DOHH2 (cell line): ENCODE data around the gene PTGFRN.

ENCODE experiments used
- H3F3A ChIP-seq: fragments of 200-600 bp; sonication (generic), shearing (Covaris generic); 2 replicates; pipeline ENCODE4 v1.6.0; 2016; ENCODE audit warnings: antibody characterized with exemption, mild to moderate bottlenecking; ENCODE audit not compliant: control insufficient read depth, insufficient read depth
- H3K27ac ChIP-seq: fragments of 200-600 bp; sonication (generic); 2 replicates; pipeline ENCODE4 v1.5.1; 2014; ENCODE audit warnings: low read depth, mild to moderate bottlenecking, low read length, moderate library complexity
- H3K27me3 ChIP-seq: fragments of 200-600 bp; sonication (generic); 2 replicates; pipeline ENCODE4 v1.6.1; 2014; ENCODE audit warnings: mild to moderate bottlenecking, low read length, mixed read lengths; ENCODE audit not compliant: control insufficient read depth
- H3K36me3 ChIP-seq: fragments of 200-600 bp; sonication (generic); 2 replicates; pipeline ENCODE4 v1.6.1; 2014; ENCODE audit warnings: mild to moderate bottlenecking, low read length, moderate library complexity, mixed read lengths; ENCODE audit not compliant: control insufficient read depth
- H3K4me1 ChIP-seq: fragments of 200-600 bp; sonication (generic); 2 replicates; pipeline ENCODE4 v1.6.1; 2014; ENCODE audit warnings: mild to moderate bottlenecking, low read length, mixed read lengths; ENCODE audit not compliant: control insufficient read depth
- H3K4me2 ChIP-seq: fragments of 200-600 bp; sonication (generic); 2 replicates; pipeline ENCODE4 v1.6.0; 2014; ENCODE audit warnings: mild to moderate bottlenecking, low read length, moderate library complexity
- H3K4me3 ChIP-seq: fragments of 200-600 bp; sonication (generic); 2 replicates; pipeline ENCODE4 v1.5.1; 2014; ENCODE audit warnings: mild to moderate bottlenecking, low read length, mixed read lengths
- H3K79me2 ChIP-seq: fragments of 200-600 bp; sonication (generic); 2 replicates; pipeline ENCODE4 v1.6.1; 2014; ENCODE audit warnings: mild to moderate bottlenecking, low read length, mixed read lengths; ENCODE audit not compliant: control insufficient read depth
- H3K9me2 ChIP-seq: fragments of 200-600 bp; sonication (generic); replicated peaks from 2 replicates; pipeline ENCODE4 v1.6.1; 2014; ENCODE audit warnings: mild to moderate bottlenecking, low read length, mixed read lengths; ENCODE audit not compliant: control insufficient read depth
- H3K9me3 ChIP-seq: fragments of 200-600 bp; sonication (generic); 2 replicates; pipeline ENCODE4 v1.6.1; 2014; ENCODE audit warnings: antibody characterized with exemption, low read length, mixed read lengths; ENCODE audit not compliant: control insufficient read depth, insufficient read depth
- H4K20me1 ChIP-seq: fragments of 200-600 bp; sonication (generic); 2 replicates; pipeline ENCODE4 v1.6.0; 2014; ENCODE audit warnings: low read depth, mild to moderate bottlenecking, antibody characterized with exemption, low read length, moderate library complexity; ENCODE audit not compliant: control insufficient read depth, insufficient read depth
- EZH2phosphoT487 ChIP-seq: fragments of 200-600 bp; sonication (generic); IDR thresholded peaks from 2 replicates; pipeline ENCODE4 v1.6.1; 2017; ENCODE audit warnings: borderline replicate concordance, mild to moderate bottlenecking, antibody characterized with exemption, low read length, moderate library complexity, mixed read lengths
- TF ChIP-seq, protein P1 (sequence below): fragments of 200-600 bp; sonication (generic); IDR thresholded peaks from one replicate; pipeline ENCODE4 v1.5.1; 2014; ENCODE audit warnings: antibody characterized with exemption, mild to moderate bottlenecking, low read depth, low read length; ENCODE audit not compliant: poor library complexity, severe bottlenecking

The PTGFRN gene

DNA sequence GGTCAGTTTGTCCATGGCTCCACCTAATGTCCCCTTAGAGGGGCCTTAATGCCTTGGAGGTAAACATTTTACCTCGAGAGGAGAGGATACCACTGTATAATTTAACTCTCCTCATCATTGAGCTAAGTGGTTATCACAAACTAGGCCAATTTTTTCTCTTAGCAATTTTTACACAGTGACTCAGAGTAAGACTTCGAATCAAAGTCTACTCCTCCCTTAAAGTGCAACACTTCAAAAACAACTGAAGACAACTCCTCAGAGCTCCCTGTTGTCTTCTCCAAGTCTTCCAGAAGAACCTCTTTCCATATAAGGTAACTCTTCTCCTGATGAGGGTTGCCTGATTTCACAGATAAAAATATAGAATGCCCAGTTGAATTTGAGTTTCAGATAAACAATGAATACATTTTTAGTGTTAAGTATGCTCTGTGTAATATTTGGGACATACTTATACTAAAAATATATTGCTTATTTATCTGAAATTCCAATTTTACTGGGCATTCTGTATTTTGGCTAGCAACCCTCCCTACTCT is 4.9 kb upstream of the PTGFRN start:
- H3K4me1 ChIP-seq: no peaks in the 10 kb centered on the region
- no peaks in the 10 kb centered on the region for H3K9me2 ChIP-seq
- no peaks in the 10 kb centered on the region for H3K27me3 ChIP-seq
- no peak overlapping the region for H3K27ac ChIP-seq
- no peaks in the 10 kb centered on the region for H4K20me1 ChIP-seq
- H3K9me3 ChIP-seq: no peaks in the 10 kb centered on the region
- no peak overlapping the region for H3K4me2 ChIP-seq
- no peak overlapping the region for H3K4me3 ChIP-seq
- no peaks in the 10 kb centered on the region for H3K36me3 ChIP-seq
- TF ChIP-seq, protein P1, sequence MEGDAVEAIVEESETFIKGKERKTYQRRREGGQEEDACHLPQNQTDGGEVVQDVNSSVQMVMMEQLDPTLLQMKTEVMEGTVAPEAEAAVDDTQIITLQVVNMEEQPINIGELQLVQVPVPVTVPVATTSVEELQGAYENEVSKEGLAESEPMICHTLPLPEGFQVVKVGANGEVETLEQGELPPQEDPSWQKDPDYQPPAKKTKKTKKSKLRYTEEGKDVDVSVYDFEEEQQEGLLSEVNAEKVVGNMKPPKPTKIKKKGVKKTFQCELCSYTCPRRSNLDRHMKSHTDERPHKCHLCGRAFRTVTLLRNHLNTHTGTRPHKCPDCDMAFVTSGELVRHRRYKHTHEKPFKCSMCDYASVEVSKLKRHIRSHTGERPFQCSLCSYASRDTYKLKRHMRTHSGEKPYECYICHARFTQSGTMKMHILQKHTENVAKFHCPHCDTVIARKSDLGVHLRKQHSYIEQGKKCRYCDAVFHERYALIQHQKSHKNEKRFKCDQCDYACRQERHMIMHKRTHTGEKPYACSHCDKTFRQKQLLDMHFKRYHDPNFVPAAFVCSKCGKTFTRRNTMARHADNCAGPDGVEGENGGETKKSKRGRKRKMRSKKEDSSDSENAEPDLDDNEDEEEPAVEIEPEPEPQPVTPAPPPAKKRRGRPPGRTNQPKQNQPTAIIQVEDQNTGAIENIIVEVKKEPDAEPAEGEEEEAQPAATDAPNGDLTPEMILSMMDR: no peak
- no peak for TF ChIP-seq EZH2phosphoT487
- no peaks in the 10 kb centered on the region for H3F3A ChIP-seq
- no peaks in the 10 kb centered on the region for H3K79me2 ChIP-seq

DNA sequence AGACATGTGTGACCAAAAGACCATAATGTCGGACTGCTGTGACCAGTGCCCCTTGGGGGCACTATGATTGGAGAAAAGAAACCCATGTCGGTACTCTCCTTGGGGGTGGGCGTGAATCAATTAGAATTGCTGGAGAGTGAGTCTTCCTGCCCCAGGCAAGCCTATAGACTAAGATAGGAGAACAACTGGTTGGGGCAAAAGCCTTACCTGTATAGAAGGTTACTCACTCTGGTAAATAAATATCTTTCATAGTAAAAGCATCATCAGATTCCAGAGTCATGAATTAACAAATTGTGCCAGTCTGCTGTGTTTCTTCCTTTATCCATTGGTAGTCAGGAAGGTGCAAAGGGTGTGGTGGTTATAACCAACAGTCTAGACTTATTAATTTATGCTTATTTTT is 2.9 kb upstream of the PTGFRN start:
- TF ChIP-seq, protein P1: no peak
- TF ChIP-seq EZH2phosphoT487: no peak
- Histone ChIP-seq H3F3A (no peaks in the 10 kb centered on the region), H3K9me3 (no peaks in the 10 kb centered on the region), H3K4me3 (no peak overlapping the region), H3K79me2 (no peaks in the 10 kb centered on the region), H3K4me1 (no peaks in the 10 kb centered on the region), H3K36me3 (no peaks in the 10 kb centered on the region), H3K27me3 (no peaks in the 10 kb centered on the region), H3K9me2 (no peaks in the 10 kb centered on the region), H3K27ac (no peak overlapping the region), H3K4me2 (no peak overlapping the region), H4K20me1 (no peaks in the 10 kb centered on the region)

DNA sequence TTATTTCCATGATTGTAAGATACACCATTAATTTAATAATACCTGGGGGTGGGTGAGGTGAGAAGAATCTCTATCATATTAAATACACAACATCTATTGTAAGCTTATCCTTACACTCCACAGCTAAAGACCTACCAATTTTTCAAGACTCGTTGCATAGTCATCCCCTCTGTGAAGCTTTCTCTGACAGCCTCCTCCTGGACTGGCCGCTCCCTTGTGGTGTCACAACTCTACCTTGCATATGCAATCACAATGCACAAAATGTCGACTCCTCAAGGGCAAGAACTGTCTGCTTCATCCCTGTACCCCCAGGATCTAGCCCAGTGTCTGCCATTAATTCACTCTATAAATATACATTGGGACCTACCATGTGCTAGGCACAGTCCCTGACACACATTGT is 2.4 kb upstream of the PTGFRN start:
- TF ChIP-seq, protein P1: no peak
- no peak for TF ChIP-seq EZH2phosphoT487
- H3F3A ChIP-seq: no peaks in the 10 kb centered on the region
- H3K4me2 ChIP-seq: no peak overlapping the region
- H3K36me3 ChIP-seq: no peaks in the 10 kb centered on the region
- no peaks in the 10 kb centered on the region for H4K20me1 ChIP-seq
- H3K79me2 ChIP-seq: no peaks in the 10 kb centered on the region
- no peak overlapping the region for H3K27ac ChIP-seq
- H3K4me1 ChIP-seq: no peaks in the 10 kb centered on the region
- no peak overlapping the region for H3K4me3 ChIP-seq
- H3K27me3 ChIP-seq: no peaks in the 10 kb centered on the region
- no peaks in the 10 kb centered on the region for H3K9me2 ChIP-seq
- H3K9me3 ChIP-seq: no peaks in the 10 kb centered on the region
